ENCODE results near the gene MYH4. TPM values are rescaled to one million over a fixed set of nuclear protein-coding genes. Genes with fewer than 3 reads are reported as not detected.

Gene MYH4
- total RNA-seq, result not detected in 2 replicates

DNA sequence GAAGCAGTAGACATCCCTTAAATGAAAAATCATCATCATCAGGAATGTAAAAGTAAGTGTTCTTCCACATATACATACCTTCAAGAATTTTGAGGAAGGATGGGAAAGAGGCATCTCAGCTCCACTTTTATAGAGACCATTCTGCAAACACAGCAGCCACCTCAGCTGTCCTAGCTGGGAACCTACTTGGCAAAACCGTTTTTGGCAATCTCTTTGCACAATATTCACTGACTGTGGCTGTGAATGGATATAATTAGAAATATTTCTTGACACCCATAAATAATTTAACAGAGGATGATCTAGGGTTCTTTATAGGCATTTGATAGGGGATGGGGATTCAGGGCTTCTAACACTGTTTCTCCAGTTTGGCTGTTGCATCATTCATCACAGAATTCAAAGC, at the start of gene MYH4:
Gene MYH4 (minus strand): TSS at position 101 of the 400 bp plus-strand sequence. CDS start 2,814 bp downstream, outside the sequence.

DNA sequence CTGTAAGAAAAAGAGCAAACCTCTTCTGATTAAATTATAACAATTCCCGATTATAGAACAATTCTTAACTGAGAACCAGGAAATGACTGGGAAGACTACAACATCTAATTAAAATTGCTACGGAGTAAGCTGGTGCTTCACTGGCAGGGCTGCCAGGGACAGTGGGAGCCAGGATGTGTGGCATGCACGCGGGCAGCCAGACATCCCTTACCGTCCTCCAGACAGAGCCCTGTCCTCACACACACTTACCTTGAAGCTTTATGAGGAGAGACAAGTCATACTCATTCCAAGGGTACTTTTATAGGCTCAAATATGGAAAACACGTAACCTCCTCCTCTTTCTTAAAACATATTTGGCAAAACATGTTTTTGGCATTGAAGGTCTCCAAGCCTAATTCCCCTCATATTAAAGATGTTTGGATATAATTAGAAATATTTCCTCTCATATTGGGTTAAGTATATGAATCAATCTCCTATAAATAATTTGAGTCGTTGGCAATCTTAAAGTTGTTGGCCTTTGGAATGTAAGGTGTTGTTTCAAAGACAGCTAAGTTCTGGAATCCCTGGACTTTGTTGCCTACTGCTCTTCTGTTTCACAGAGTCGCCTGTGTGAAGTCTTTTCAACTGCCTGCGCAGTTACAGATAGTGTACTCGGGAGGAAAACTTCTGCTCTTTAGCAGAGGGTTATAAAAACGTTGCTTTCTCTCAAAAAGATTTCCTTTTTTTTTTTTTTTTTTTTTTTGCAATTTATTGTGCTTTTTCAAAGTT, 49.1 kb upstream of the MYH4 start, which contains the start of gene MYH1:
Gene MYH1 (minus strand): TSS at position 272 of the 767 bp plus-strand sequence. CDS start 1,900 bp downstream, outside the sequence.

DNA sequence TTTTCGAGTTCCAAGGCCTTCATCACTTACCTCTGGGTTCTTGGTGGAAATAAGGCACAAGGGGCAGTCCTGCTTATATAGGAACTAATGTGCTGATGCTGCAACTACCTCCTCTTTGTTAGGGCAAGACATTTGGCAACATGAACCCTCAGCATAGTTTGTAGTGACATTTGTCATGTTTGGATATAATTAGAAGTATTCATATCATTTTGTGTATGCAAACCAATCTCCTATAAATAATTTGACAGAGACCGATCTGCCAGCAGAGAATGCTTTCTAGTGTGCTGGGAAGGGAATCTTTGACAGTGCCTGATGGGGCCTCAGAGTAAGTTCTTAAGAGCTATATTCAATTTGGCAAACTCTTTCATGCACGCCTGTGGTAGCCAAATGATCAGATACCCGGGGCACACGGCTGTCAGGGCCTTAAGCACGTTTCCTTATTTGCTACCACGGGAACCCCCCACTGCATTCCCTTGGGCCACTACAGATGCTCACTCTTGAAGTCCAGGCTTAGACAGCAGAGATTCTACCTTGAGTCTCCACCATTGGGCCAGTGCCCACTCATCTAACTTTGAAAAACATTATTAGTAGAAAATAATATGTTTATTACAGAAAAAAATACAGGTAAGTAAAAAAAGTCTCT, 47.3 kb downstream of the MYH4 start, which contains the start of gene MYH8:
Gene MYH8 (minus strand): TSS at position 51 of the 643 bp plus-strand sequence. CDS start 1,723 bp downstream, outside the sequence.

Other genes with a start within 250 kb of the MYH4 start
- gene MYH13, start 96.6 kb downstream of the MYH4 start, total RNA-seq, result under 0.01 TPM in 1 of 2 replicates, not detected in the other
- not detected in 2 replicates for gene MYH8, start 47.6 kb downstream of the MYH4 start, total RNA-seq
- gene MYH1, start 49.0 kb upstream of the MYH4 start, total RNA-seq, result not detected in 2 replicates
- gene MYH2, start 80.1 kb upstream of the MYH4 start, total RNA-seq, result not detected in 2 replicates
- under 0.01 and 0.15 TPM in 2 replicates for gene MYH3, start 187.8 kb upstream of the MYH4 start, total RNA-seq
- 24.8 and 27.1 TPM in 2 replicates for gene SCO1, start 228.0 kb upstream of the MYH4 start, total RNA-seq
- gene ADPRM, start 228.0 kb upstream of the MYH4 start, total RNA-seq, result 6.4 and 8.1 TPM in 2 replicates